GM12892 (cell line): ENCODE results near the gene CERCAM.

ENCODE experiments used
- POLR2A ChIP-seq: IDR thresholded peaks from 2 replicates; pipeline ENCODE4 v1.6.1; 2011; ENCODE audit warnings: low read depth, low read length, control low read depth
- POLR2AphosphoS5 ChIP-seq: IDR thresholded peaks from 2 replicates; pipeline ENCODE4 v1.6.1; 2011; ENCODE audit warnings: low read depth, low read length, control low read depth
- TAF1 ChIP-seq: IDR thresholded peaks from 2 replicates; pipeline ENCODE4 v1.6.1; 2011; ENCODE audit warnings: low read depth, mild to moderate bottlenecking, control low read depth, low read length, borderline replicate concordance

GRCh38 chr9:128482186-128482585 lies 61.5 kb downstream of the CERCAM start:
- TF ChIP-seq POLR2A (no peak), POLR2AphosphoS5 (no peak), TAF1 (no peak)
